SK-N-SH (cell line): ENCODE measurements around the gene EYA3. TPM values are rescaled to one million over a fixed set of nuclear protein-coding genes. Genes with fewer than 3 reads are reported as not detected.

ENCODE experiments used
- CTCF ChIA-PET: fragments of 300-600, 350-600 bp; formaldehyde crosslinking; extraction: SDS; loops from one replicate; lab custom pipeline; 2021; lab: Yijun Ruan, JAX
- POLR2A ChIA-PET: fragments of 350-600 bp; sonication (Branson Sonifier 250); formaldehyde crosslinking; extraction: SDS; loops from one replicate; lab custom pipeline; 2020; ENCODE audit warnings: antibody characterized with exemption, inconsistent platforms; lab: Yijun Ruan, JAX
- DNase-seq: peaks from one replicate; pipeline ENCODE4 v3.0.0; 2012
- H2AFZ ChIP-seq: fragments of 200-600 bp; sonication (generic); 2 replicates; pipeline ENCODE4 v1.8.1; 2016; ENCODE audit warnings: antibody characterized with exemption, mild to moderate bottlenecking, low read depth
- H3F3A ChIP-seq: fragments of 200-600 bp; sonication (generic); replicated peaks from 2 replicates; pipeline ENCODE3; 2016; ENCODE audit warnings: antibody characterized with exemption, mild to moderate bottlenecking; ENCODE audit not compliant: insufficient read depth
- H3K27ac ChIP-seq, 2 experiments: fragments of 200-500 bp in 1 of 2; fragments of 200-600 bp in 1 of 2; sonication (Bioruptor generic) in 1 of 2; sonication (generic), shearing (Covaris generic) in 1 of 2; 2 replicates each; pipeline versions ENCODE4 v1.5.1 to v1.6.1; 2014 to 2016; ENCODE audit warnings: low read depth in 2 of 2, inconsistent platforms in 1 of 2, low read length in 1 of 2, mild to moderate bottlenecking in 1 of 2, mixed read lengths in 1 of 2
- H3K27me3 ChIP-seq: fragments of 200-600 bp; sonication (generic), shearing (Covaris generic); 2 replicates; pipeline ENCODE4 v1.6.1; 2016; ENCODE audit warnings: mixed run types; ENCODE audit not compliant: insufficient read depth
- H3K36me3 ChIP-seq, 2 experiments: fragments of 200-500 bp in 1 of 2; fragments of 200-600 bp in 1 of 2; sonication (Bioruptor generic) in 1 of 2; sonication (generic) in 1 of 2; replicated peaks in 1 of 2; 2 replicates each; pipeline versions ENCODE3 to v1.5.1; 2014 to 2016; ENCODE audit warnings: low read length in 1 of 2, mild to moderate bottlenecking in 1 of 2; ENCODE audit not compliant: insufficient read depth in 2 of 2, control insufficient read depth in 1 of 2
- H3K4me1 ChIP-seq, 2 experiments: fragments of 200-500 bp in 1 of 2; fragments of 200-600 bp in 1 of 2; sonication (Bioruptor generic) in 1 of 2; sonication (generic), shearing (Covaris generic) in 1 of 2; 2 replicates each; pipeline versions ENCODE4 v1.5.1 to v1.6.1; 2014 to 2016; ENCODE audit warnings: low read depth in 1 of 2, low read length in 1 of 2, mixed run types in 1 of 2; ENCODE audit not compliant: insufficient read depth in 2 of 2, control insufficient read depth in 1 of 2
- H3K4me2 ChIP-seq: fragments of 200-600 bp; sonication (generic), shearing (Covaris generic); 2 replicates; pipeline ENCODE4 v1.6.1; 2017; ENCODE audit warnings: mixed run types
- H3K4me3 ChIP-seq, 2 experiments: fragments of 200-500 bp in 1 of 2; fragments of 200-600 bp in 1 of 2; sonication (Bioruptor generic) in 1 of 2; sonication (generic), shearing (Covaris generic) in 1 of 2; 2 replicates each; pipeline versions ENCODE4 v1.5.1 to v1.8.1; 2014 to 2016; ENCODE audit warnings: low read depth in 2 of 2, inconsistent platforms in 1 of 2, low read length in 1 of 2, mild to moderate bottlenecking in 1 of 2, mixed read lengths in 1 of 2, moderate library complexity in 1 of 2
- H3K79me2 ChIP-seq: fragments of 200-600 bp; sonication (generic); 2 replicates; pipeline ENCODE4 v1.8.1; 2017; ENCODE audit warnings: mild to moderate bottlenecking; ENCODE audit not compliant: insufficient read depth
- H3K9ac ChIP-seq: fragments of 200-600 bp; sonication (generic); 2 replicates; pipeline ENCODE4 v1.6.1; 2017; ENCODE audit warnings: mixed run types
- H3K9me2 ChIP-seq: fragments of 200-600 bp; sonication (generic); 2 replicates; pipeline ENCODE4 v1.6.1; 2017; ENCODE audit warnings: mixed run types
- H3K9me3 ChIP-seq: fragments of 200-600 bp; sonication (generic); 2 replicates; pipeline ENCODE4 v1.6.1; 2017; ENCODE audit warnings: mixed run types, mild to moderate bottlenecking, moderate library complexity
- H4K20me1 ChIP-seq: fragments of 200-600 bp; sonication (generic); 2 replicates; pipeline ENCODE4 v1.6.1; 2017; ENCODE audit warnings: mild to moderate bottlenecking, mixed run types; ENCODE audit not compliant: insufficient read depth
- CHD2 ChIP-seq: fragments of 150-350 bp; IDR thresholded peaks from 2 replicates; pipeline ENCODE4 v1.6.1; 2018; ENCODE audit warnings: low read length; ENCODE audit not compliant: partially characterized antibody
- FOXJ3 ChIP-seq: sonication (generic); formaldehyde crosslinking; IDR thresholded peaks from 2 replicates; pipeline ENCODE4 v1.5.1; 2020; ENCODE audit warnings: mild to moderate bottlenecking, missing genetic modification reagents
- FOXM1 ChIP-seq: IDR thresholded peaks from 2 replicates; pipeline ENCODE4 v1.4.0; 2012; ENCODE audit warnings: low read depth, mild to moderate bottlenecking
- JUND ChIP-seq: IDR thresholded peaks from 2 replicates; pipeline ENCODE4 v1.4.0; 2012
- POLR2AphosphoS5 ChIP-seq: IDR thresholded peaks from 2 replicates; pipeline ENCODE4 v1.6.1; 2012; ENCODE audit warnings: low read depth, low read length
- RAD21 ChIP-seq: IDR thresholded peaks from 2 replicates; pipeline ENCODE4 v1.6.1; 2012; ENCODE audit warnings: mild to moderate bottlenecking, low read length
- RFX5 ChIP-seq: IDR thresholded peaks from 2 replicates; pipeline ENCODE4 v1.6.1; 2012; ENCODE audit warnings: mild to moderate bottlenecking, improper control_type of control experiment, low read length
- RXRA ChIP-seq: IDR thresholded peaks from 2 replicates; pipeline ENCODE4 v1.4.0; 2012; ENCODE audit warnings: low read depth, mild to moderate bottlenecking, borderline replicate concordance
- TAF1 ChIP-seq: IDR thresholded peaks from 2 replicates; pipeline ENCODE4 v1.6.1; 2012; ENCODE audit warnings: low read depth, mild to moderate bottlenecking, low read length, moderate library complexity, borderline replicate concordance
- TEAD4 ChIP-seq: IDR thresholded peaks from 2 replicates; pipeline ENCODE4 v1.4.0; 2012; ENCODE audit warnings: mild to moderate bottlenecking, borderline replicate concordance; ENCODE audit not compliant: insufficient read depth
- USF2 ChIP-seq: fragments of 150-350 bp; IDR thresholded peaks from 2 replicates; pipeline ENCODE4 v1.6.1; 2017; ENCODE audit warnings: antibody characterized with exemption, low read length, low read depth, borderline replicate concordance
- ZBTB33 ChIP-seq: IDR thresholded peaks from 2 replicates; pipeline ENCODE4 v1.4.0; 2012; ENCODE audit warnings: low read depth, borderline replicate concordance
- WGBS: methylation state at CpG from one replicate; pipeline ENCODE4 v1.1.6; 2017; ENCODE audit warnings: low lambda C conversion rate; 5-methylcytosine and 5-hydroxymethylcytosine counted together
- polyA plus RNA-seq, 3 experiments: library from polyadenylated mRNA; depleted of rRNA; stranded (reverse); fragments of >200 nt; gene quantifications; 2 replicates each; pipeline ENCODE4 v1.2.3, GENCODE V29; 2012
- TF ChIP-seq, protein P1 (sequence below): IDR thresholded peaks from 2 replicates; pipeline ENCODE4; 2012
- TF ChIP-seq, protein P2 (sequence below): fragments of 200-600 bp; sonication (generic); IDR thresholded peaks from 2 replicates; pipeline ENCODE4 v1.6.1; 2017; ENCODE audit warnings: antibody characterized with exemption, mild to moderate bottlenecking, moderate library complexity

Gene EYA3
- polyA plus RNA-seq, 1 of the 3 experiments (the other 2 are of a cell fraction) = 6.5 TPM

DNA sequence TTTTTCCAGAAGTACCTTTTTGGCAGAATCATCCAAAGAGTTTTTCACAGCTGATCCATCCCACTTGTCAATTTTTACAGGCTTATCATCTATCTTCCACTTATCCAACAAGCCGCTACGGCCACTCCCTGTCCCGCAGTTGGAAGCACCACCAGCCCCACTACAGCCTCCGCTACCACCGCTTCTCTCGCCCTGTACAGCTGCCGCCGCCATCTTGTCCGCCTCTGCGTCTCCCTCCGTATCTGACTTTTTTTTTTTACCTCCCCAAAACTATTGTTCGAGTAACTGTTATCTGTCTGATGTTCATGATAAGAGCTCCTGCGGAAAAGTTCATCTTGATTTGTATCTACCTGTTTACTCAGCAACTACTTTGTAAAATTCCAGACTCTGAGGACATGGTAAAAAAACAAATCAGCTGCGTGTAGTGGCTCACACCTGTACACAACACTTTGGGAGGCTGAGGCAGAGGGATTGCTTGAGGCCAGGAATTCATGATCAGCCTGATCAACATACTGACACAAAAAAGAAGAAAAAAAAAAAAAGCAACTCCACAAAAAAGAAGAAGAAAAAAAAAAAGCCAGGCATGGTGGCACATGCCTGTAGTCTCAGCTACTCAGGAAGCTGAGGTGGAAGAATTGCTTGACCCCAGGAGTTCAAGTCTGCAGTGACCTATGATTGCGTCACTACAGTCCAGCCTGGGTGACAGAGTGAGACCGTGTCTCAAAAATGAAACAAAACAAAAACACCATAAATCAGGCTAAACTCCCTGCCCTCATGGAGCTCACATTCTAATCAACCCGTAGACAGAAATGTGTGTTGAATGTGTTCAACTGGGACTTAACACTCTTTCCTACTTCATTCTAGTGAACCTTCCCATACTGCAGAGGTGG is 8.0 kb upstream of the EYA3 start:
- Histone ChIP-seq H3K27me3 (no peaks in the 10 kb centered on the region), H3K4me3 (no peak overlapping the region), H3K4me1 (no peaks in the 10 kb centered on the region), H3K4me2 (no peak overlapping the region), H3K9me3 (no peaks in the 10 kb centered on the region), H2AFZ (no peak overlapping the region), H3K9me2 (no peaks in the 10 kb centered on the region), H3K9ac (no peak overlapping the region), H3F3A (no peaks in the 10 kb centered on the region), H4K20me1 (no peaks in the 10 kb centered on the region), H3K79me2 (no peaks in the 10 kb centered on the region), H3K36me3 (no peaks in the 10 kb centered on the region), H3K27ac (no peak overlapping the region)
- ChIA-PET CTCF (interaction anchor here (1.0 kb wide), 1 partner anchor 79 kb away, joined by 3 read pairs; no protein-coding TSS in a partner anchor), POLR2A (no interaction called here)
- DNase-seq = no peak
- TF ChIP-seq USF2 = no peak
- no peak for TF ChIP-seq RAD21
- no peak for TF ChIP-seq TEAD4
- TF ChIP-seq, protein P1, sequence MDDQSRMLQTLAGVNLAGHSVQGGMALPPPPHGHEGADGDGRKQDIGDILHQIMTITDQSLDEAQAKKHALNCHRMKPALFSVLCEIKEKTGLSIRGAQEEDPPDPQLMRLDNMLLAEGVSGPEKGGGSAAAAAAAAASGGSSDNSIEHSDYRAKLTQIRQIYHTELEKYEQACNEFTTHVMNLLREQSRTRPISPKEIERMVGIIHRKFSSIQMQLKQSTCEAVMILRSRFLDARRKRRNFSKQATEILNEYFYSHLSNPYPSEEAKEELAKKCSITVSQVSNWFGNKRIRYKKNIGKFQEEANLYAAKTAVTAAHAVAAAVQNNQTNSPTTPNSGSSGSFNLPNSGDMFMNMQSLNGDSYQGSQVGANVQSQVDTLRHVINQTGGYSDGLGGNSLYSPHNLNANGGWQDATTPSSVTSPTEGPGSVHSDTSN = no peak
- TF ChIP-seq POLR2AphosphoS5 = no peak
- TF ChIP-seq JUND = no peak
- no peak for TF ChIP-seq FOXM1
- 90% methylated on average over 17 of the region's 17 CpGs for WGBS

GRCh38 chr1:28091043-28091781 is 2.8 kb upstream of the EYA3 start:
- POLR2A ChIA-PET = interaction anchor here (0.5 to 0.6 kb wide), 3 partner anchors 32 to 158 kb away, joined by 3 to 4 read pairs (median 3); no protein-coding TSS in a partner anchor
- DNase-seq = peak; percentile 54
- Histone ChIP-seq H2AFZ (peak overlapping the region; percentile 49; the same call in 1 of the 2 replicates), H3K9me2 (no peaks in the 10 kb centered on the region), H3K27ac (no peak overlapping the region), H3K36me3 (no peaks in the 10 kb centered on the region), H3K9ac (no peak overlapping the region), H3K4me3 (no peak overlapping the region), H3K4me2 (no peak overlapping the region), H3K9me3 (no peaks in the 10 kb centered on the region), H4K20me1 (no peaks in the 10 kb centered on the region), H3K27me3 (no peaks in the 10 kb centered on the region), H3K79me2 (peaks cover 20% of the 10 kb centered on the region), H3F3A (peaks cover 14% of the 10 kb centered on the region), H3K4me1 (peaks cover 11 to 12% of the 10 kb centered on the region in 2 experiments; a peak in 3 of 4 replicates)
- 49% methylated on average over 6 of the region's 6 CpGs for WGBS
- CTCF ChIA-PET = interaction anchor here (0.6 to 3.5 kb wide), 24 partner anchors 9 to 233 kb away, joined by 3 to 59 read pairs (median 3); partner anchors contain the start of gene ATP5IF1
- TF ChIP-seq JUND (no peak), FOXJ3 (CRISPR knock-in tag) (no peak), RXRA (no peak), TAF1 (no peak), USF2 (no peak), RAD21 (peak; percentile 82), CHD2 (no peak), RFX5 (no peak), FOXM1 (no peak), ZBTB33 (no peak)
- TF ChIP-seq, protein P1 = no peak
- TF ChIP-seq, protein P2, sequence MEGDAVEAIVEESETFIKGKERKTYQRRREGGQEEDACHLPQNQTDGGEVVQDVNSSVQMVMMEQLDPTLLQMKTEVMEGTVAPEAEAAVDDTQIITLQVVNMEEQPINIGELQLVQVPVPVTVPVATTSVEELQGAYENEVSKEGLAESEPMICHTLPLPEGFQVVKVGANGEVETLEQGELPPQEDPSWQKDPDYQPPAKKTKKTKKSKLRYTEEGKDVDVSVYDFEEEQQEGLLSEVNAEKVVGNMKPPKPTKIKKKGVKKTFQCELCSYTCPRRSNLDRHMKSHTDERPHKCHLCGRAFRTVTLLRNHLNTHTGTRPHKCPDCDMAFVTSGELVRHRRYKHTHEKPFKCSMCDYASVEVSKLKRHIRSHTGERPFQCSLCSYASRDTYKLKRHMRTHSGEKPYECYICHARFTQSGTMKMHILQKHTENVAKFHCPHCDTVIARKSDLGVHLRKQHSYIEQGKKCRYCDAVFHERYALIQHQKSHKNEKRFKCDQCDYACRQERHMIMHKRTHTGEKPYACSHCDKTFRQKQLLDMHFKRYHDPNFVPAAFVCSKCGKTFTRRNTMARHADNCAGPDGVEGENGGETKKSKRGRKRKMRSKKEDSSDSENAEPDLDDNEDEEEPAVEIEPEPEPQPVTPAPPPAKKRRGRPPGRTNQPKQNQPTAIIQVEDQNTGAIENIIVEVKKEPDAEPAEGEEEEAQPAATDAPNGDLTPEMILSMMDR = peak; percentile 90
